OCI-LY3 (cell line): ENCODE results near the gene GABARAP.

Source experiments
- EZH2phosphoT487 ChIP-seq: fragments of 200-600 bp; shearing (Covaris generic); IDR thresholded peaks from 2 replicates; pipeline ENCODE4 v1.6.1; 2018; ENCODE audit warnings: antibody characterized with exemption, mixed run types, low read depth
- TF ChIP-seq, protein P1 (sequence below): fragments of 200-600, 300-600 bp; sonication (generic); IDR thresholded peaks from 2 replicates; pipeline ENCODE4 v1.5.1; 2014; ENCODE audit warnings: antibody characterized with exemption, low read length, low read depth

DNA sequence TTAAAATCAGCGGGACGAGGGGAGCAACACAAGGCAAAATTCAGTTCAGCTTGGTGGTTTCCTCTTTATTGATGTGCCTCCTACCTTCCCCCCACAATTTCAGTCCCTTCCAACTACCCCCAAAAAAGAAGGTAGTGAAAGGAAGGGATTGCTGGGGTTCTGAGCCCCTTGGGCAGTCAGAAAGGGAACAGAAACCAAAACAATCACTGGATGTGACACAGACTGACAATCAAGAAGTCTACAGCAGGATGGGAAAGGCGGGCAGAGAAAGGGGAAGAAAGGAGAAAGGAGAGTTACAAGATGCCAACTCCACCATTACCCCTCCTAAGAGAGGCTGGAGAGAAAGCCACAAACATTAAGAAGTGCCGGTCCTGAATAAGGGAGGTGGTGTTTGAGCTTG lies 1.9 kb downstream of the GABARAP start:
- TF ChIP-seq, protein P1, sequence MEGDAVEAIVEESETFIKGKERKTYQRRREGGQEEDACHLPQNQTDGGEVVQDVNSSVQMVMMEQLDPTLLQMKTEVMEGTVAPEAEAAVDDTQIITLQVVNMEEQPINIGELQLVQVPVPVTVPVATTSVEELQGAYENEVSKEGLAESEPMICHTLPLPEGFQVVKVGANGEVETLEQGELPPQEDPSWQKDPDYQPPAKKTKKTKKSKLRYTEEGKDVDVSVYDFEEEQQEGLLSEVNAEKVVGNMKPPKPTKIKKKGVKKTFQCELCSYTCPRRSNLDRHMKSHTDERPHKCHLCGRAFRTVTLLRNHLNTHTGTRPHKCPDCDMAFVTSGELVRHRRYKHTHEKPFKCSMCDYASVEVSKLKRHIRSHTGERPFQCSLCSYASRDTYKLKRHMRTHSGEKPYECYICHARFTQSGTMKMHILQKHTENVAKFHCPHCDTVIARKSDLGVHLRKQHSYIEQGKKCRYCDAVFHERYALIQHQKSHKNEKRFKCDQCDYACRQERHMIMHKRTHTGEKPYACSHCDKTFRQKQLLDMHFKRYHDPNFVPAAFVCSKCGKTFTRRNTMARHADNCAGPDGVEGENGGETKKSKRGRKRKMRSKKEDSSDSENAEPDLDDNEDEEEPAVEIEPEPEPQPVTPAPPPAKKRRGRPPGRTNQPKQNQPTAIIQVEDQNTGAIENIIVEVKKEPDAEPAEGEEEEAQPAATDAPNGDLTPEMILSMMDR = no peak
- no peak for TF ChIP-seq EZH2phosphoT487
